Thyroid gland (tissue), 4 donors: Measurements from ENCODE around the gene CHRNG.

Experiments
- CTCF ChIP-seq, 6 experiments: fragments of 200-600 bp in 3 of 6; fragments of 450-650 bp in 3 of 6; sonication (generic) in 3 of 6; IDR thresholded peaks; one replicate each; pipeline ENCODE4 v1.5.1; 2016 to 2019; ENCODE audit warnings: antibody characterized with exemption in 6 of 6, mild to moderate bottlenecking in 2 of 6, inconsistent platforms in 1 of 6, moderate library complexity in 1 of 6
- POLR2A ChIP-seq, 2 donors: fragments of 450-650 bp; IDR thresholded peaks; one replicate each; pipeline ENCODE4 v1.6.1; 2017; ENCODE audit warnings: antibody characterized with exemption in 2 of 2, mild to moderate bottlenecking in 2 of 2, moderate library complexity in 1 of 2

- TF ChIP-seq CTCF (IDR thresholded peaks at IDR 0.05) (no peak), POLR2A (IDR thresholded peaks at IDR 0.05) (no peak)
Observed at GRCh38 chr2:232496501-232497270, 42.8 kb upstream of the CHRNG start.
